ENCODE data around the gene ZNF398.

GRCh38 chr7:149198161-149198816, 51.0 kb downstream of the ZNF398 start:
- TF ChIP-seq POLR2A (IDR thresholded peaks at IDR 0.05) (no peak), CTCF (IDR thresholded peaks at IDR 0.05) (no peak)
